CD4-positive, alpha-beta T cell treated with Interleukin-15 for 1 hour (primary cell): ENCODE data around the gene KLHDC1.
A peak's percentile ranks its signal among the peaks of the same experiment; 100 is the strongest.
"Not testable (repeated sequence)": the region's sequence is repeated elsewhere in the genome, so short reads cannot be mapped to it uniquely, and the experiment has no call there.

ENCODE experiments used
- DNase-seq: peaks from one replicate; pipeline ENCODE4 v3.0.0-alpha.2; 2020

Gene KLHDC1

DNA sequence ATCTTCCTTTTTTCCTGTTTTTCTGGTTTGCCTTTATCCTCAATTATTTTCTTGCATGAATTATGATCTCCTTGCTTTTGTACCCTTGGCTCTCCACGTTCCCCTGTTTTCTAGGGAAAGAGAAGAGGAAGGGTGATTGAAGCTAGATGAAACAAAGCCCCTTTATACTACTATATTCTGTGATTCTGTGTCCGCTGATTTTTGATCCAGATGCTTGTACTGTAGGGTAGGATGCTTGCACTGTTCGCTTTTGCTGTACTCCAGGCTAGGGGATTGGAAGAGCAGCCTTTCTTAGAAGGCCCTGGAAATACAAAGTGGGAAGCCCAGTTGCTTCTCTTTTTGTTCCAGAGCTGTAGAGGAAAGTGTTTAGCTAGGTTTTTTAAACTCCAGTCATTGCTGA lies 40.0 kb downstream of the KLHDC1 start:
- DNase-seq = no peak

DNA sequence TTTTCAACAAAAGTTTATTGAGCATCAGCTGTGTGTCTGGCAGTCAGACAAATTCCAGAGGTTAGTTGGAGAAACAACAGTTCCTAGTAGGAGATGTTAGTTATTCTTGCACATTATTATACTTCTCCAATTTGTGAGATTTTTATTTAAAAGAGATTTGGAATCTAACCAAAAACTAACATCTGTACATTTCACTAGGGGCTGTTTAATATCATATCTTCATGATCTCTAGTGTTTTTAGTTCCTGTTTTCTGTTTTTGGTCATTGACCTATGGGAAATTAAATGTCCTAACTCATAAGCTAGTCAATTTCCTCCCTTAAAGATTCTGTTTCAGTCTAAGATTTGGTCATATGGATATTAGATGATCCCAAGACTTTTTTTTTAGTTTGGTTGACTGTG lies 40.9 kb downstream of the KLHDC1 start:
- no peak for DNase-seq

DNA sequence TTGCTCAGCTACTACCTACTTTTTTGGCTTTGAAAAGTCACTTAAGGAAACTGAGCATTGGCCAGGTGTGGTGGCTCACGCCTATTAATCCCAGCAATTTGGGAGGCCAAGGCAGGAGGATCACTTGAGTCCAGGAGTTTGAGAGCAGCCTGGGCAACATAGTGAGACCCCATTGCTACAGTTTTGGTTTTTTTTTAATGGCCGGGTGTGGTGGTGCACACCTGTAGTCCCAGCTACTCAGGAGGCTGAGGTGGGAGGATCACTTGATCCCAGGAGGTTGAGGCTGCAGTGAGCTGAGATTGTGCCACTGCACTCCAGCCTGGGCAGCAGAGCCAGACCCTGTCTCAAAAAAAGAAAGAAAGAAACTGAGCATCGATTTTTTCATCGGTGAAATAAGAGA lies 42.7 kb downstream of the KLHDC1 start:
- not testable (repeated sequence) for DNase-seq

DNA sequence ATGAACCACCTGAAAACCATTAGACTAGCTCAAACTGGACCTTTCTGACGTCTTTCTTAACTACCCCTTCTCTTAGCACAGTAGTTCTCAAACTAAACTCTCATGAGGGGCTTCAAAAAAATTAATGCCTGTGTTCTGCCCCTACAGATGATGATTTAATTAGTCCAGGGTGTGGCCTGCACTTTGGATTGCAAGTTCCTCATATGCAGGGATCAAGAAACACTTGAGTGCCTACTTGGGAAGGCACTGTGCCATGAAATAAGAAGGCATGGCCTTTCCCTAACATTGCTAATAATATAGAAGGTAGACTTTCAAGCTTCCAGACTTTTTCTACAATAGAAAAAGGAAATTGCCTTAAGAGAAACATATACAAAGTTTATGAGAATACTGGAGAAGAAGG lies 52.3 kb downstream of the KLHDC1 start:
- DNase-seq = no peak

DNA sequence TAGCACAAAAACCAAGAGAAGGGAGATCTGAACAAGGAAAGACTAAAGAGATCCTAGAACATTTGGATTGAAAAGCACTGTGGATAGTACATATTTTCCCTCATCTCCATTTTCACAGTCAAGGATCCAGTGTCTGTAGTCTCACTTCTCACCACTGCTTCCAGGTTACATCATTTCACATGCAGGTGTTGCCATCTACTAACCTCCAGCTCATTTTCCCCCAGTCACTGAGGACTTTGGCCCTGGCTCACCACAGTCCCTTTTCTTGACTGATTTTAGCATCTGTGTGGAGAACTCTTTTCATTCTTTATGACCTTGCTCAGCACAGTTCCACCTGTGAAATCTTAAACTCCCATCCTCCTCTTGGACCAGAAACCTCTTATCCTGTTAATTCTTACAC lies 53.6 kb downstream of the KLHDC1 start:
- not testable (repeated sequence) for DNase-seq

DNA sequence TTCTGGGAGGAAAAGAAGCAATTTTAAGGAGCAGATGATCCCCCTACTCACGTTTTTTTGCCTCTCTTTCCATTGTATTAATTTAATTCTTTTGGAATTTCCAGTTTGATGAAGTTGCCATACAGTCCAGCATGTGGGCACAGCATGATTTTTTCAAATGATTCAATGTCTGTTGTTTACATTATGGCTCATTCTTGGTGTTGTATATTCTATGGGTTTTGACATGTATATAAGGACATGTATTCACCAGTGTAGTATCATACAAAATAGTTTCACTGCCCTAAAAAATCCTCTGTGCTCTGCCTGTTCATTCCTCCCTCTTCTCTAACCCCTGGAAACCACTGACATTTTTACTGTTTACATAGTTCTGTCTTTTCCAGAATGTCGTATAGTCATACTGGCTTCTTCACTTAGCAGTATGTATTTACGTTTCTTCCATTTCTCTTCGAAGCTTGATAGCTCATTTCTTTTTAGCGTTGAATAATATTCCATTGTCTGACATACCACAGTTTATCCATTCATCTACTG lies 61.7 kb downstream of the KLHDC1 start:
- DNase-seq = no peak

DNA sequence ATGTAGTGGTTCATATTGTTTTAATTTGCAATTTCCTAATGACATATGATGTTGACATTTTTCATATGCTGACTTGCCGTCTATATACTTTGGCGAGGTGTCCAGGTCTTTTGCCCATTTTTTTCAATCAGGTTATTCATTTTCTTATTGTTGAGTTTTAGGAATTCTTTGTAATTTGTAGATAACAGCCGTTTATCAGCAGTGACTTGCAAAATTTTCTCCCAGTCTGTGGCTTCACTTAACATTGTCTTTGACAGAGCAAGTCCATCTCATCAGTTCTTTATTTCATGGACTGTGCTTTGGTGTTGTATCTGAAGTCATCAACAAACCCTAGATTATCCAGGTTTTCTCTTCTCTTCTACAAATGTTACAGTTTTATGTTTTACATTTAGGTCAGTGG lies 62.5 kb downstream of the KLHDC1 start:
- no peak for DNase-seq

DNA sequence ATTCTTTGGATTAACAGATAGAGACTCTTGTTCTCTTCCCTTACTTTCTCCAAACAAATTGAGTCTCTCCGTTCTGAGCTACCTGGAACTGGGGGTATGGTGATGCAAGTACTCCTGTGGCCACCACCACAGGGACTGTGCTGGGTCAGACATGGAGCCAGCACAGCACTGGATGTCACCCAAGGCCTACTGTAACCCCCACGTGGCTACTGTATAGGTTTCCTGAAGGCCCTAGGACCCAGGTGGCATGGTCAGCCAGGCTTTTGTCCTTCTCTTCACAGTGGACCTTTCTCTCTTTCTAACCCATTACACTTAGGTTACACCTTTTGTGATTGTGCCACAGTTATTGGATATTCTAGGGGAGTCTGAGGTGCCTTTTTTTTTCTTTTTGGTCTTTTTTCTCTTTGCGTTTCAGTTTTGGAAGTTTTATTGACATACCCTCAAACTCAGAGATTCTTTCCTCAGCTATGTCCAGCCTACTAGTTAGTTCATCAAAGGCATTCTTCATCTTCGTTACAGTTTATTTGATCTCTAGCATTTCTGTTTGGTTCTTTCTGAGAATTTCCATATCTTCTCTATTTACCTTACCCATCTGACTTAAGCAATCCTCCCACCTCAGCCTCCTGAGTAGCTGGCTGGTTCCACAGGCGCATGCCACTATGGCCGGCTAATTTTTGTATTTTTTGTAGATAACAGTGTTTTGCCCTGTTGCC lies 69.1 kb downstream of the KLHDC1 start:
- DNase-seq = no peak

DNA sequence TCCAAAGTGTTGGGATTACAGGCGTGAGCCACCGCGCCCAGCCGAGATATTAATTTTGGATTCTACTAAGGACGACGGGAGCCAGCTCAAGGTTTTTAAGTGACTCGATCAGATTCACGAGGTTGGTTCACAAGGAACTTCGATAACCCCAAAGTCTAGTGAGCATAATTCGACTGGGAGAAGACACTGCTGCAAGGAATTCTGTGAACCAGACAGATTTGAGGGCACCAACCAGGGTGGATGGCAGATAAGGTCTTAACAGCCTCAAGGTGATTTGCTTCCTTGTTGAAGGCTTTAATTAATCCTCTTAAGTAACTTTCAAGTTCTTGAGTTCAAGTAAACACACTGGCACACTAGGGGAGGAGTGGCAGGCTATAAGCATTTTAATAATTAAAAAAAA lies 73.9 kb downstream of the KLHDC1 start:
- DNase-seq = no peak

DNA sequence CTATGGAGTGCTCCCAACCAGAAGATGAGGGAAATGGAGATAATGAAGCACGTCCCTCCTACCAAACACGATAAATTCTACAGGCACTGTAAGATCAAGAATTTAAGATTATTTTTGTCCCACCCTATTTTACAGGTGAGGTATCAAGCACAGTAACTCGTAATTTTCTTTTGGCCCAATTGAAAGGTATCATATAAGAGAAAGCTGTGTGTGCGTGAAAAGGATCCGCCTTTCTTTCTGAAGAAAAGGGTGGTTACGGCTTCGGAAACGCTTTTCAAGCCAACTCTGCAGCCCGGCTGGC lies 74.3 kb downstream of the KLHDC1 start:
- DNase-seq = no peak

DNA sequence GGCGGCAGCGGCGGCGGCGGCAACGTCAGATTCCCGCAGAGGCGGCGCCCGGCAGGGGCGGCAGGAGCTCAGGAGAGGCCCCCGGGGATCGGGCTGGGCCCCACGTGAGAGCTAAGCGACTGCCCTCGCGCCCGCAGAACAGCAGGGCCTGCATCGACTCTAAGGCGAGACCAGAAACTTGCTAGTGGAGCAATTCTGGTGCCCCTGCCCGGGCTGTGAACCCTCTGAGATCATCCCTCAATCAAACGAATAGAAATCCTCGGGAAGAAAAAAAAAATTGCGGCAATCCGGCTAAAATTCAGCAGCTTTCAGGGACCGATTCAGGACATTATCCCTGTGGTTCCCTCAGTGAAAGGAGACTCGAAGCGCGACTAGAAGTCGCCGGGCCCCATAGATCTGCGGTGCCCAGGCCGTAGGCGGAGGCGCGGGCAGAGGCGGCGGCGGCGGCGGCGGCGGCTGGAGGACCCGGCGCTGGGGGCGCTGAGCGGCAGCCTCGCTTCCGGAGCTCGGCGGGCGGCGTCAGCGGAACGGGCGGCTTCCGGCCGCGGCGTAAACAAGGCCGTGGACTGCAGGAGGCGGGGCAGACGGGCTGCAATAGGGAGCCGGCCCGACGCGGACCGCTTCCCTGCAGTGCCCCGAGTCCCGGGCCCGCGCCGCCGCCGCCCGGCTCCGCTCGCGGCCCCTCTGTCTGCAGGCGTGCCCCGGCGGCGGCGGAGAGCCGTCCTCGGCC lies 74.8 kb downstream of the KLHDC1 start, which contains the start of gene KLHDC2:
Gene KLHDC2, plus strand, starts transcription at position 583 of the 730 bp plus-strand sequence. CDS start 316 bp downstream, outside the sequence.
- peak; percentile 90 for DNase-seq

DNA sequence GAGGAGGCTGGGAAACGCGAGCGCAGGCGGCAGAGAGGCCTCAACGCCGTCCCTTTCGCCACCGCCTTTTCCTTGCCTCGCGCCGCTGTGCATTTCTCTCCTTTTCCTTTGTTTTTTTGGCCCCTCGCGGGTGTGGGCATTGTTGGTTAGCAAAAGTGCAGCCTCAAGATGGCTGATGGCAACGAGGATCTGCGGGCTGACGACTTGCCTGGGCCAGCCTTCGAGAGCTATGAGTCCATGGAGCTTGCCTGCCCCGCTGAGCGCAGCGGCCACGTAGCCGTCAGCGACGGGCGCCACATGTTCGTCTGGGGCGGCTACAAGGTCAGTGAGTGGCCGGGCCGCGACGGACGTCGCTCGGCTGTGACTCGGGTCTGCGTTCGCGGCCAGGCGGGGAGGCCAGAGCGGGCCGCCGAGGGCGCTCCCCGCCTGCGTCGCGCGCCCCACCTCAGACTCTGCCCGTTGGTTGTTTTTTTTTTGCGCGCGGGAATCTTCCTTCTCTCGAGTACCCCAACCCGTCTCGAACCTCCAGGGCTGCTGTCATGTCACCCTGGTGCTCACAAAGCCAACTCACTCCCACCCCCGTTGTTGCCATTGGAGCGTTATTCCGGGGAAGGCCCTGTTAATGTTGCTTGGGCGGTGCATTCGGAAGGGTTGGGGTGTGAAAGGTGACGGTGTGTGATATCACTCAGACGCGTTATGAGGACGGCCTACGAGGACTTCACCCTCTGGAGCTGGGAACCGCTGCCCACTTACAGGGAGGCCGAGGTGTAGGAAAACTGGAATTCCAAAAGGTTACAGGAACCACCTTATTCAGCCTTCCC lies 75.6 kb downstream of the KLHDC1 start:
- peak; percentile 69 for DNase-seq

DNA sequence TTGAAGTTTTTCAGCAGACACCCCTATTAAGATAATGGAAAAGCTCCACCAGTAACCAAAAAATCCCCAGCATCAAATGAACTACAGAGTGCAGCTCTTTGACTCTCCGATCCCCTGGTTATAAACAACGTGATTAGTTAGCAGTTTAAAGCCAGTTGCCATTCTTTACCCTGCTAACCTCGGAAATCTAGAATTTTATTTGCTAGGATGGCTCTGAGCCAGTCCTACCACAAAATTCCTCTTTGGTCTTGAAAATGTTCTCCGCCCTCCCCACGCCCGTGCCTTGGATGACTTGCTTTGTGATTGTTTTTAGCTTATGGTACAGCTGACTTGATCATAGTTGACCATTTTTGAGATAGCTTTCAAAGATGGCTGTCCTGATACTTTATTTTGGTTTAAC lies 76.3 kb downstream of the KLHDC1 start:
- no peak for DNase-seq

DNA sequence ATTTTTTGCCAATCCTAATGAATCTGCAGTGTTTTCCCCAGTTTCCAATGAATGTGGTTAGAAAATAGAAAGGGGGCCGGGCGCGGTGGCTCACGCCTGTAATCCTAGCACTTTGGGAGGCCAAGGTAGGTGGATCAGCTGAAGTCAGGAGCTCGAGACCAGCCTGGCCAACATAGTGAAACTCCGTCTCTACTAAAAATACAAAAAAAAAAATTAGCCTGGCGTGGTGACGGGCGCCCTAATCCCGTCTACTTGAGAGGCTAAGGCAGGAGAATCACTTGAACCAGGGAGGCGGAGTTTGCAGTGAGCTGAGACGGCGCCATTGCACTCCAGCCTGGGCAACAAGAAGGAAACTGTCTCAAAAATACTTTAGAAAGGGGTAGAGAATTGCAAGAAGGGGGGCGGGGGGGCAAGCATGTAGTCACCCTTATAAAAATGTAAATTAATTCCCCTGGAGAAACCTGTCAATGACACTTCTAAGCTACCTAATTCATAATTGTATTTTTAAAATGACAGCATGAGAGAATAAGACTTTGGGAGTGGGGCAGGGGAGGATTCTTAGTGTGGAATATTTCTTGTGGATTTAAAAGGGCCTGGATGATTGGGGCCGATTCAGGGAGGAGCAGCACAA lies 76.8 kb downstream of the KLHDC1 start:
- no peak for DNase-seq

DNA sequence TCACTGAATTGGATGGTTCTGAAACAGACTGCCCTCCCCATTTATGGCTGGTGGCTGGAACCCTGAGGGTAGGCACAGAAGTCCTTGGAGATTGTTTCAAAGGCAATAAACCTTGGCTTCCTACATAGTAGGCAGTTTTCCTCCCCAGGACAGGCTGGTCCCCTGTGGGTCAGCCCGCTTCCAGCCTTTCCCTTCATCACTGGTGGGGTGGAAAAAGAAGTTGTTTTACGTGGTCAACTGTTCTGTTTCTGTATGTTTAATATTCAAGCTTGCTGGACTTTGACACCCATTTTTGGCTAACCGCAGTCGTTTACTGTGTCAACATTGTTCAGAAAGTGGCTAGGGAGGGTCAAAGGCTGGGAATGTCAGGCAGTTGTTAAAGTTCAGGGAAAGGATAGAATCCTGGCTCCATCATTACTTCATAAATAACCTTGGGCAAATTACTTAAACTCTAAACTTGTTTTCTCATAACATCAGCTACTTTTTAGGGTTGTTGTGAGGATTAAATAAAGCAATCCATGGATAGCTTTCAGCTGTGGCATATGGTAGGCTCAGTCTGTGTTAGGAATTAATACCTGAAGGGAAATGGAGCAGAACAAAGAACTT lies 77.4 kb downstream of the KLHDC1 start:
- DNase-seq = no peak

DNA sequence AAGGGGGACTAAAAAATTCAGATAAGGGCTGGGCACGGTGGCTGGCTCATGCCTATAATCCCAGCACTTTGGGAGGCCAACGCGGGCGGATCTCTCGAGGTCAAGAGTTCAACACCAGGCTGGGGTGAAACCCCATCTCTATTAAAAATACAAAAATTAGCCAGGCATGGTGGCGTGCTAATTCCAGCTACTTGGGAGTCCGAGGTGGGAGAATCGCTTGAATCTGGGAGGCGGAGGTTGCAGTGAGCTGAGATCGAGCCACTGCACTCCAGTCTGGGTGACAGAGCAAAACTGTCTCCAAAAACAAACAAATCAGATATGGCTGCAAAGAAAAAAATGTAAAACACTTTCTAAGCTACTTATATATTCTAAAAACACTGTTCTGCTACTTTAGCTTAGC lies 78.8 kb downstream of the KLHDC1 start:
- DNase-seq = not testable (repeated sequence)

DNA sequence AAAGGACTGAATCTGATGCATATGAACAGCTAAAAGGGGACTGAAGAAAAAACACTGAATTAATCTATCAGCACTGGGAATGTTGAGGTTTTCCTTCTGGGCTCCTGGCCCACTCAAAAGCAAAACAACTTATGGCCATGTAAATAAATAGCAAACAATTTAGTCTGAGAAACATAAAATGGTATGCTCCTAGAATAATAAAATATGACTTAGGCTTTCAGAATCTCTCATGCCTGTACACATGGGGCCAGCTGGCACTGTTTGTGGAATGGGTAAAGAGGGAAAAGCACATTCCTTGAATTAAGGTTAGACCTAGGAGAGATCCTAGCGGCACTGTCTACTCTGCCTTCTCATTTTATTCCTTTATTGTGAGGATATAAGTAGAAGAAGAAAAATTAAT lies 81.2 kb downstream of the KLHDC1 start:
- DNase-seq = no peak

DNA sequence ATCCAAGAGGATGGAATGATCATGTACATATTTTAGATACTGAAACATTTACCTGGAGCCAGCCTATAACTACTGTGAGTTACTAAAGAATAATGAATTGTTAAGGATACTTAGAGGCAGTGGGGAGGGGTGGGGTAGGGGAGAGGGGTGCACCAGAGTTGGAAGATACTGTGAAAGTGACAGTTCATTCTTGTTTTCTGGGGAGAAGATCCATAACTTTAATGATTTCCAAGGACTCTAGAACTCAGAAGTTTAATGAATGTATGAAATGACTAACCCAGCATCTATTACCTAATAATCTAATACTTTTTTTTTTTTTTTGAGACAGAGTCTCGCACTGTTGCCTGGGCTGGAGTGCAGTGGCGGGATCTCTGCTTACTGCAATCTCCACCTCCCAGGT lies 85.5 kb downstream of the KLHDC1 start:
- no peak for DNase-seq

DNA sequence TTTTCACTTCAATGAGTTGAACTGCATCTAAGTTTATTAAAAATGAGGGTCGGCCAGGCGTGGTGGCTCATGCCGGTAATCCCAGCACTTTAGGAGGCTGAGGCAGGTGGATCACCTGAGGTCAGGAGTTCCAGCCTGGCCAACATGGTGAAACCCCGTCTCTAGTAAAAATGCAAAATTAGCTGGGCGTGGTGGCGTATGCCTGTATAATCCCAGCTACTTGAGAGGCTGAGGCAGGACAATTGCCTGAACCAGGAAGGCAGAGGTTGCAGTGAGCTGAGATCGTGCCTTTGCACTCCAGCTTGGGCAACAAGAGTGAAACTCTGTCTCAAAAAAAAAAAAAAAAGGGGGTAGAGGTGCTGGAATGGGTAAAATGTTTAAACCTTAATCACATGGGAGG lies 88.1 kb downstream of the KLHDC1 start:
- not testable (repeated sequence) for DNase-seq

DNA sequence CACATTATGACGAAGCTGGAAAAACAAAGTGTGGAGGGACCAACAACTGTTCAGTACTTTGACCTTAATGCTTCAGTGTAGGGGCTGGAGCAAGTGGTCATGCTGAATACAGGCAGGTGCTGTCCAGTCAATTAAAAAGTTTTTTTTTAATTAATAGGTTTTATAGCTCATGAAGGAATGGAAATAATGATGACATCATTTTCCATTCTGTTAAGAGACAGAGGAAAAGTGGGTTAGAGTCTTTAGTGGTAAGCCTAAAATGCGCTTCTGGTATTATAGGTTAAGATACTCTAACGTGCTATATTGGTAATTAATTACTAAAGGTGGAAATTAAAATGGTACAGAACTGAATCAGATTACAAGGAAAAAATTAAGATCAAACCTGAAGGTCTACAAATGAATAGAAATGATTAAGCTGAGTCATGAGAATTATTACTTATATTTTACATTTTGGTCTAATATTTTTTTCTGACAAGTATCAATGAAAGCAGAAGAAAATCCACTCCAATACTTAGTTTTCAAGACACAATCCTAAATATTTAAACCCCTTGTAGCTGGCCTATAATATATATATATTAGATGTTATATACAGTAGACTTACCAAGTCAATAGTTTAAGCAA lies 90.6 kb downstream of the KLHDC1 start:
- no peak for DNase-seq

DNA sequence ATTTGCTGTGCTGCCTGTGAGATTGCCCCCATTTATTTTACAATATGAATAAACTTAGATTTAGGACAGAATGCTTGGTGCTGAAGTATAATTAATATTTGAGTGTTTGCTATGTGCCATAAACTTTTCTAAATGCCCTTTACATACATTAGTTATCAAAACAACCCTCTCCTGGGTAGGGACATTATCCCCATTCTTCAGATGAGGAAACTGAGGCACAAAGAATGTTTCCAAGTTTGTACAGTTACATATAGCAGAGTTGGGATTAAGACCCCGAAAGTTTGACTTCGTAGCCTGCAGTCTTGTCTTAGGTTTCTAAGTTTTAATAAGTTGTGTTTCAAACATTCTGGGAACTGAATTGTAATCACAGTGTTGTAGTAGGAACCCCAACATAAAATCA lies 93.4 kb downstream of the KLHDC1 start:
- DNase-seq = no peak

DNA sequence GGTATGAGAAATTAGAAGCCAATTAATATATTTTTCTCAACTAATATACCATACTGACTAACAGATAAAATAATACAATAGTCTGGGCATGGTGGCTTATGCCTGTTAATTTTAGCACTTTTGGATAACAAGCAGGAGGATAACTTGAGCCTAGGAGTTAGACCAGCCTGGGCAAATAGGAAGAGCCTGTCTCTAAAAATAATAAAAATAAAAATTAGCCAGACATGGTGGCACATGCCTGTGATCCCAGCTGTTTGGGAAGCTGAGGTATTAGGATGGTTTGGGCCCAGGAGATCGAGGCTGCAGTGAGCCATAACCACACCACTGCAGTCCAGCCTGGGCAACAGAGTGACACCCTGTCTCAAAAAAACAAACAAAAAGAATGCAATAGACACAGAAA lies 99.7 kb downstream of the KLHDC1 start:
- no peak for DNase-seq
